Mesenchymal stem cell (in vitro differentiated cells and primary cell): ENCODE measurements around the gene UTP11.

Experiments
- DNase-seq: peaks from one replicate; pipeline ENCODE4 v3.0.0-alpha.2; 2013
- H2AFZ ChIP-seq: one replicate; pipeline ENCODE4 v1.6.1; 2013; ENCODE audit warnings: low read depth, mild to moderate bottlenecking, control low read depth, inconsistent platforms, low read length, moderate library complexity
- H2AK5ac ChIP-seq: 2 replicates; pipeline ENCODE4 v1.6.1; 2013; ENCODE audit warnings: low read length, moderate library complexity, mild to moderate bottlenecking, inconsistent platforms; ENCODE audit not compliant: severe bottlenecking
- H2BK120ac ChIP-seq: one replicate; pipeline ENCODE4 v1.6.1; 2013; ENCODE audit warnings: low read depth, mild to moderate bottlenecking, inconsistent platforms, low read length, moderate library complexity
- H2BK12ac ChIP-seq, 2 experiments: one replicate each; pipeline ENCODE4 v1.6.1; 2013; ENCODE audit warnings: inconsistent platforms in 2 of 2, low read length in 2 of 2, mild to moderate bottlenecking in 2 of 2, moderate library complexity in 2 of 2, control low read depth in 1 of 2
- H2BK15ac ChIP-seq: one replicate; pipeline ENCODE4 v1.6.1; 2013; ENCODE audit warnings: mild to moderate bottlenecking, low read depth, inconsistent platforms; ENCODE audit not compliant: poor library complexity, severe bottlenecking
- H2BK5ac ChIP-seq: 2 replicates; pipeline ENCODE4 v1.6.1; 2013; ENCODE audit warnings: low read depth, mild to moderate bottlenecking, low read length, control low read depth, inconsistent platforms; ENCODE audit not compliant: poor library complexity, severe bottlenecking
- H3K14ac ChIP-seq, 2 experiments: one replicate each; pipeline ENCODE4 v1.6.1; 2013; ENCODE audit warnings: inconsistent platforms in 2 of 2, low read length in 2 of 2, control low read depth in 1 of 2, mild to moderate bottlenecking in 1 of 2, moderate library complexity in 1 of 2
- H3K18ac ChIP-seq, 2 experiments: one replicate each; pipeline ENCODE4 v1.6.1; 2013; ENCODE audit warnings: inconsistent platforms in 2 of 2, low read length in 2 of 2, control low read depth in 1 of 2, low read depth in 1 of 2, mild to moderate bottlenecking in 1 of 2
- H3K23ac ChIP-seq, 2 experiments: one replicate each; pipeline ENCODE4 v1.6.1; 2013; ENCODE audit warnings: inconsistent platforms in 2 of 2, low read length in 2 of 2, mild to moderate bottlenecking in 2 of 2, moderate library complexity in 2 of 2, control low read depth in 1 of 2
- H3K27ac ChIP-seq: 2 replicates; pipeline ENCODE4 v1.5.1; 2013; ENCODE audit warnings: mild to moderate bottlenecking, moderate library complexity, low read length, control low read depth, inconsistent platforms; ENCODE audit not compliant: poor library complexity, severe bottlenecking
- H3K27me3 ChIP-seq, 2 experiments: 2 replicates each; pipeline versions ENCODE4 v1.6.1 to v1.7.0; 2013; ENCODE audit warnings: low read length in 2 of 2, mild to moderate bottlenecking in 2 of 2, moderate library complexity in 2 of 2, control low read depth in 1 of 2, inconsistent platforms in 1 of 2; ENCODE audit not compliant: control insufficient read depth in 1 of 2, insufficient read depth in 1 of 2
- H3K36me3 ChIP-seq, 2 experiments: 2 replicates each; pipeline versions ENCODE4 v1.6.1 to v1.7.0; 2013; ENCODE audit warnings: low read length in 2 of 2, control low read depth in 1 of 2, inconsistent platforms in 1 of 2, low read depth in 1 of 2, mild to moderate bottlenecking in 1 of 2; ENCODE audit not compliant: insufficient read depth in 2 of 2, control insufficient read depth in 1 of 2
- H3K4ac ChIP-seq, 2 experiments: one replicate each; pipeline ENCODE4 v1.6.1; 2013; ENCODE audit warnings: inconsistent platforms in 2 of 2, low read length in 2 of 2, mild to moderate bottlenecking in 2 of 2, moderate library complexity in 2 of 2, control low read depth in 1 of 2, low read depth in 1 of 2
- H3K4me1 ChIP-seq: 2 replicates; pipeline ENCODE4 v1.6.1; 2013; ENCODE audit warnings: low read depth, low read length, control low read depth; ENCODE audit not compliant: control insufficient read depth, insufficient read depth
- H3K4me2 ChIP-seq: 2 replicates; pipeline ENCODE4 v1.6.1; 2013; ENCODE audit warnings: low read length, mild to moderate bottlenecking, inconsistent platforms; ENCODE audit not compliant: poor library complexity, severe bottlenecking
- H3K4me3 ChIP-seq, 2 experiments: 2 replicates each; pipeline versions ENCODE4 v1.5.1 to v1.7.0; 2013; ENCODE audit warnings: low read length in 2 of 2, mild to moderate bottlenecking in 2 of 2, control low read depth in 1 of 2, low read depth in 1 of 2; ENCODE audit not compliant: insufficient read depth in 1 of 2
- H3K79me1 ChIP-seq: replicated peaks from 2 replicates; pipeline ENCODE4 v1.6.1; 2013; ENCODE audit warnings: mild to moderate bottlenecking, control low read depth, low read length, inconsistent platforms; ENCODE audit not compliant: poor library complexity, severe bottlenecking
- H3K9ac ChIP-seq: 2 replicates; pipeline ENCODE4 v1.7.0; 2013; ENCODE audit warnings: mild to moderate bottlenecking, low read length, moderate library complexity
- H3K9me3 ChIP-seq: 2 replicates; pipeline ENCODE4 v1.7.0; 2013; ENCODE audit warnings: mild to moderate bottlenecking, low read length; ENCODE audit not compliant: control insufficient read depth
- H4K8ac ChIP-seq: one replicate; pipeline ENCODE4 v1.6.1; 2013; ENCODE audit warnings: inconsistent platforms, mild to moderate bottlenecking, low read length, moderate library complexity
- H4K91ac ChIP-seq: one replicate; pipeline ENCODE4 v1.6.1; 2013; ENCODE audit warnings: mild to moderate bottlenecking, low read length, inconsistent platforms
- WGBS: methylation state at CpG from one replicate; pipeline ENCODE4 v1.1.7; 2013; ENCODE audit warnings: mixed read lengths; 5-methylcytosine and 5-hydroxymethylcytosine counted together

UTP11 gene

DNA sequence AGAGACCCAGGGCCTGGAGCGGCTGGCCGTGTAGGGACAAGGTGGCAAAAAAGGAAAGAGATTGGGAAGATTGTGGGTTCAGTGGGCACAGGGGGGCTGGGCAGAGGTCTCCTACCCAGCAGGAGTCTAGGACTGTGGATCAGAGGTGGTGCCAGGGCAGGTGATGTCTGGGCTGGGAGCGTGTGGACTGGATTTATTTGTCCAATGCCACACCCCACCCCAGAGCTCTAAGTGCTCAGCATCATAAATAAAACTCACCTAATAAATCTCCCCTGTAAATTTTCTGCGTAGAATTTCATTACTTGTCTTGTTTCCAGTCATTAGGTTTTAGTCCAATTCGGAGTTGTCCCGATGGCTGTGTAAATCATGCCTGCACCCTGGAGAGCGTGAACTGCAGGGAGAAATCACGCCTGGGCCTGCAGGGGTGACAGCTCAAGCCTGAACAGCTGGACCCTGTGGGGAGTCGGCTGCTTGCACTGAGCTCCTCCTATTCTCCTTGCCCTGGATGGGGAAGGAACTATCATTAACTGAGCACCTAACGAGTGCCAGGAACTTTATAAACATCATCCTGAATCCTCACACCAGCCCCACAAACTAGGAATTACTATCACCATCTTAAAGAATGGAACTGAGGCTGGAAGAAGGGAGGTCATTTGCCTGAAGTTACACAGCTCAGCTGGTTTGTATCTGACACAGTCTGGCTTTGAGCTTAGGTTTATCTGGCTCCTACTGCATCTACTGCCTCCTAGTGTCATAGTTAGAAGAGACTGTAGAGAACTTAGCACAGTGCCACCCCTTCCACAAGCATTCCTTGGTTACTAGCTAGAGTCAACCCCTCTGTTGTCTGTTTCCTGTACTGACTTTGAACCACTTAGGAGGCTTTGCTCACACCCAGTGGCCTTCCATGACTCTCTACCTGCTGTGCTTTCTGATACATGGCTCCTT is 59.0 kb downstream of the UTP11 start:
- Histone ChIP-seq H2AK5ac (no peak overlapping the region), H2BK12ac (no peak overlapping the region), H4K8ac (no peak overlapping the region), H3K27me3 (peaks cover 80 to 93% of the 10 kb centered on the region in 2 experiments), H3K18ac (no peak overlapping the region), H2BK15ac (no peak overlapping the region), H2AFZ (no peak overlapping the region), H2BK5ac (no peak overlapping the region), H3K4me3 (no peak overlapping the region), H3K36me3 (no peaks in the 10 kb centered on the region), H3K4ac (no peak overlapping the region), H3K4me2 (no peak overlapping the region), H3K23ac (no peak overlapping the region), H3K9ac (no peak overlapping the region), H3K4me1 (peaks cover 7% of the 10 kb centered on the region), H3K9me3 (no peaks in the 10 kb centered on the region), H3K27ac (no peak overlapping the region), H2BK120ac (no peak overlapping the region), H3K79me1 (no peaks in the 10 kb centered on the region), H3K14ac (no peak overlapping the region), H4K91ac (no peak overlapping the region)
- peak; percentile 46 for DNase-seq
- 67% methylated on average over 9 of the region's 10 CpGs for WGBS

DNA sequence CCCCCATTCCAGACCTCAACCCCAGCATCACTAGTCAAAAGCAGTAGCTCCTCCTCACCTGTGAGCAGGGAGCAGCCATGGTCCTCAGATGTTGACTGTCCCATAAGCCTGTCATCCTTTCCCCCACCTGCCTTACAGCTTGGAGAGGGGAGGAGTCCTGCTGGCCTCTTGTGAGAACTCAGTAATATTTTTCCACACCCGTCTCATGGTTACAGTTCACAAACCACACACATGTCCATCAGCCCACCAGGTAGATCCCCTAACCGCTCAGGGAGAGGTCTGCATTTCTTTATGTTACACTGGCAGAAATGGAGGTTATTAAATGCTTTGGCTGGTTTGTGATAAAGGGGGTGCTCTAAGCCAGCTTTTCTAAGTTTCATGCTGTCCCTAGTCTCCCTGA is 60.3 kb downstream of the UTP11 start:
- Histone ChIP-seq H3K23ac (no peak overlapping the region), H3K4ac (no peak overlapping the region), H3K14ac (no peak overlapping the region), H2AFZ (no peak overlapping the region), H3K9me3 (no peaks in the 10 kb centered on the region), H2BK120ac (no peak overlapping the region), H3K4me1 (peaks cover 7% of the 10 kb centered on the region), H3K27me3 (peaks cover 74 to 89% of the 10 kb centered on the region in 2 experiments), H2BK15ac (no peak overlapping the region), H2BK5ac (no peak overlapping the region), H3K4me2 (no peak overlapping the region), H4K91ac (no peak overlapping the region), H3K4me3 (no peak overlapping the region), H3K36me3 (no peaks in the 10 kb centered on the region), H3K27ac (no peak overlapping the region), H2BK12ac (no peak overlapping the region), H4K8ac (no peak overlapping the region), H3K9ac (no peak overlapping the region), H3K79me1 (no peaks in the 10 kb centered on the region), H3K18ac (no peak overlapping the region), H2AK5ac (no peak overlapping the region)
- WGBS, result 100% methylated on average over 1 of the region's 2 CpGs
- no peak for DNase-seq

- Histone ChIP-seq H3K23ac (no peak overlapping the region), H4K91ac (no peak overlapping the region), H3K4ac (no peak overlapping the region), H2BK120ac (no peak overlapping the region), H3K9ac (no peak overlapping the region), H3K14ac (no peak overlapping the region), H2BK12ac (no peak overlapping the region), H3K79me1 (no peaks in the 10 kb centered on the region), H3K18ac (no peak overlapping the region), H3K4me1 (peaks cover 5% of the 10 kb centered on the region), H2AFZ (no peak overlapping the region), H3K4me2 (no peak overlapping the region), H3K27me3 (peaks cover 66 to 80% of the 10 kb centered on the region in 2 experiments), H3K9me3 (no peaks in the 10 kb centered on the region), H2AK5ac (no peak overlapping the region), H2BK15ac (no peak overlapping the region), H3K27ac (no peak overlapping the region), H3K36me3 (no peaks in the 10 kb centered on the region), H2BK5ac (no peak overlapping the region), H3K4me3 (no peak overlapping the region), H4K8ac (no peak overlapping the region)
- no peak for DNase-seq
- 62% methylated on average over 8 of the region's 9 CpGs for WGBS
These were observed 61.2 kb downstream of the UTP11 start for GRCh38 chr1:38073534-38074301.

DNA sequence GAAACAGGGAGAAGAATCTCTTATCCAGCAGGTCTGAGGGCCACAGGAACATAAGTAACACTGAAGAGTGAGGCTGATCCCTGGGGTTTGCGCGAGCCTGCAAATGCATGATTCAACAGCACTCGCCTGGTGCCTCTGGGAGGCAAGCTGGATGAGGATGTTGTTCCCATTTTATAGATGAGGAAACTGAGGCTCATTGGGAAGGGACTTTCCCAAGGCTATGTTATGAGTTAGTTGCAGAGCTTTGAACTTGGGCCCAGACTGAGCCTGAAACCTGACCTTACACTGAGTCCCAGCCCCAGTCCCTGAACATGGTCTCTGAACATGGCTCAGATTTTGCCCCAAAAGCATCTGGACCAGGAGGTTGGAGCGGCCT is 61.8 kb downstream of the UTP11 start:
- H2BK15ac ChIP-seq, result no peak overlapping the region

More for the DNA sequence above, 61.8 kb downstream of the UTP11 start:
- no peak overlapping the region for H4K8ac ChIP-seq
- H3K4me3 ChIP-seq, result no peak overlapping the region
- H2AFZ ChIP-seq, result no peak overlapping the region
- no peaks in the 10 kb centered on the region for H3K9me3 ChIP-seq
- H2BK5ac ChIP-seq, result no peak overlapping the region
- H2BK12ac ChIP-seq, result no peak overlapping the region
- no peak overlapping the region for H3K14ac ChIP-seq
- 73% methylated on average over 4 of the region's 4 CpGs for WGBS
- H2AK5ac ChIP-seq, result no peak overlapping the region
- H3K27me3 ChIP-seq, result peaks cover 62 to 74% of the 10 kb centered on the region in 2 experiments
- no peaks in the 10 kb centered on the region for H3K36me3 ChIP-seq
- no peak for DNase-seq
- no peak overlapping the region for H3K4me2 ChIP-seq
- no peak overlapping the region for H2BK120ac ChIP-seq
- H3K79me1 ChIP-seq, result no peaks in the 10 kb centered on the region
- H3K18ac ChIP-seq, result no peak overlapping the region
- H3K27ac ChIP-seq, result no peak overlapping the region
- peaks cover 5% of the 10 kb centered on the region for H3K4me1 ChIP-seq
- no peak overlapping the region for H3K23ac ChIP-seq
- H3K4ac ChIP-seq, result no peak overlapping the region
- H3K9ac ChIP-seq, result no peak overlapping the region
- no peak overlapping the region for H4K91ac ChIP-seq
